SK-N-SH treated with all-trans-retinoic acid at 6 μM for 48 hours (cell line): ENCODE measurements around the gene MYO7A.

Experiments used
- ARNTL ChIP-seq: fragments of 450-650 bp; formaldehyde crosslinking; IDR thresholded peaks from 2 replicates; pipeline ENCODE4 v1.5.0; 2020; ENCODE audit warnings: low read depth, mild to moderate bottlenecking, moderate library complexity, borderline replicate concordance
- CSDC2 ChIP-seq: fragments of 250-450 bp; sonication (Bioruptor Pico); IDR thresholded peaks from 2 replicates; pipeline ENCODE4 v1.5.0; 2020; ENCODE audit warnings: mild to moderate bottlenecking, moderate library complexity
- ESRRG ChIP-seq: fragments of 250-450 bp; sonication (Bioruptor Pico); IDR thresholded peaks from 2 replicates; pipeline ENCODE4 v1.6.1; 2021; ENCODE audit warnings: mild to moderate bottlenecking
- PATZ1 ChIP-seq: fragments of 250-450 bp; sonication (Bioruptor Pico); IDR thresholded peaks from 2 replicates; pipeline ENCODE4 v1.8.0; 2020; ENCODE audit warnings: mild to moderate bottlenecking, moderate library complexity, borderline replicate concordance
- PPARA ChIP-seq: fragments of 250-450 bp; sonication (Bioruptor Pico); IDR thresholded peaks from 2 replicates; pipeline ENCODE4 v1.5.0; 2020; ENCODE audit warnings: mild to moderate bottlenecking, borderline replicate concordance
- RARB ChIP-seq: fragments of 250-450 bp; sonication (Bioruptor Pico); IDR thresholded peaks from 2 replicates; pipeline ENCODE4 v1.8.0; 2021; ENCODE audit warnings: mild to moderate bottlenecking, moderate library complexity
- TCF4 ChIP-seq: fragments of 250-450 bp; sonication (Bioruptor Pico); IDR thresholded peaks from 2 replicates; pipeline ENCODE4 v1.8.0; 2021; ENCODE audit warnings: mild to moderate bottlenecking, moderate library complexity, borderline replicate concordance

GRCh38 chr11:77117492-77117891 lies 10.6 kb upstream of the MYO7A start:
- TF ChIP-seq CSDC2 (CRISPR knock-in tag) = no peak
- TF ChIP-seq PPARA (CRISPR knock-in tag) = no peak
- TF ChIP-seq ESRRG = no peak
- TF ChIP-seq ARNTL (CRISPR knock-in tag) = no peak
- TF ChIP-seq PATZ1 (CRISPR knock-in tag) = no peak
- no peak for TF ChIP-seq RARB (CRISPR knock-in tag)
- TF ChIP-seq TCF4 = no peak
